Measurements from ENCODE around the gene XIRP2.
"Not testable (repeated sequence)": the region's sequence is repeated elsewhere in the genome, so short reads cannot be mapped to it uniquely, and the experiment has no call there.

XIRP2 gene

GRCh38 chr2:166969486-166969885, 81.2 kb downstream of the XIRP2 start:
- CTCF ChIA-PET: no interaction called here
- Mint-ChIP-seq H3K4me3 (no peak overlapping the region), H3K36me3 (no peaks in the 10 kb centered on the region), H3K9me3 (no peaks in the 10 kb centered on the region), H3K4me1 (no peaks in the 10 kb centered on the region), H3K27me3 (no peaks in the 10 kb centered on the region), H3K27ac (no peak overlapping the region)
- no peak for DNase-seq

- no peaks in the 10 kb centered on the region for H3K27me3 Mint-ChIP-seq
- no peak overlapping the region for H3K27ac Mint-ChIP-seq
- no peak overlapping the region for H3K4me3 Mint-ChIP-seq
- no peaks in the 10 kb centered on the region for H3K4me1 Mint-ChIP-seq
- DNase-seq: no peak
- H3K9me3 Mint-ChIP-seq: no peaks in the 10 kb centered on the region
- no peaks in the 10 kb centered on the region for H3K36me3 Mint-ChIP-seq
- CTCF ChIA-PET: no interaction called here
Observed at GRCh38 chr2:166972002-166972401, 83.7 kb downstream of the XIRP2 start.

- no peak overlapping the region for H3K4me3 Mint-ChIP-seq
- H3K36me3 Mint-ChIP-seq: no peaks in the 10 kb centered on the region
- CTCF ChIA-PET: no interaction called here
- no peak for DNase-seq
- no peak overlapping the region for H3K27ac Mint-ChIP-seq
- H3K27me3 Mint-ChIP-seq: no peaks in the 10 kb centered on the region
- H3K4me1 Mint-ChIP-seq: no peaks in the 10 kb centered on the region
- H3K9me3 Mint-ChIP-seq: no peaks in the 10 kb centered on the region
Observed at GRCh38 chr2:166972418-166972817, 84.1 kb downstream of the XIRP2 start.

- Mint-ChIP-seq H3K4me3 (no peak overlapping the region), H3K27me3 (no peaks in the 10 kb centered on the region), H3K9me3 (no peaks in the 10 kb centered on the region), H3K36me3 (no peaks in the 10 kb centered on the region), H3K4me1 (no peaks in the 10 kb centered on the region), H3K27ac (no peak overlapping the region)
- CTCF ChIA-PET: no interaction called here
- no peak for DNase-seq
Observed at GRCh38 chr2:166984188-166984587, 95.9 kb downstream of the XIRP2 start.

- CTCF ChIA-PET: no interaction called here
- H3K9me3 Mint-ChIP-seq: no peaks in the 10 kb centered on the region
- H3K4me1 Mint-ChIP-seq: no peaks in the 10 kb centered on the region
Observed at GRCh38 chr2:166984797-166985196, 96.5 kb downstream of the XIRP2 start.

GRCh38 chr2:166994588-166995336, 106.5 kb downstream of the XIRP2 start:
- Mint-ChIP-seq H3K4me3 (no peak overlapping the region), H3K27ac (no peak overlapping the region), H3K36me3 (no peaks in the 10 kb centered on the region), H3K27me3 (no peaks in the 10 kb centered on the region), H3K9me3 (no peaks in the 10 kb centered on the region), H3K4me1 (no peaks in the 10 kb centered on the region)
- CTCF ChIA-PET: no interaction called here
- DNase-seq: no peak

More at GRCh38 chr2:166984797-166985196, 96.5 kb downstream of the XIRP2 start:
- H3K36me3 Mint-ChIP-seq: no peaks in the 10 kb centered on the region
- H3K27ac Mint-ChIP-seq: no peak overlapping the region
- DNase-seq: no peak
- no peaks in the 10 kb centered on the region for H3K27me3 Mint-ChIP-seq
- H3K4me3 Mint-ChIP-seq: no peak overlapping the region

GRCh38 chr2:166996465-166996864, 108.2 kb downstream of the XIRP2 start:
- Mint-ChIP-seq H3K36me3 (no peaks in the 10 kb centered on the region), H3K27me3 (no peaks in the 10 kb centered on the region), H3K9me3 (no peaks in the 10 kb centered on the region)

GRCh38 chr2:167001165-167001564, 112.9 kb downstream of the XIRP2 start:
- H3K4me1 Mint-ChIP-seq: no peaks in the 10 kb centered on the region
- no peak for DNase-seq
- CTCF ChIA-PET: no interaction called here

More at GRCh38 chr2:166996465-166996864, 108.2 kb downstream of the XIRP2 start:
- no peak overlapping the region for H3K27ac Mint-ChIP-seq
- DNase-seq: no peak
- no peak overlapping the region for H3K4me3 Mint-ChIP-seq
- no peaks in the 10 kb centered on the region for H3K4me1 Mint-ChIP-seq
- CTCF ChIA-PET: no interaction called here

GRCh38 chr2:167005096-167005495, 116.8 kb downstream of the XIRP2 start:
- Mint-ChIP-seq H3K9me3 (no peaks in the 10 kb centered on the region), H3K4me1 (no peaks in the 10 kb centered on the region), H3K36me3 (no peaks in the 10 kb centered on the region), H3K4me3 (no peak overlapping the region), H3K27me3 (no peaks in the 10 kb centered on the region), H3K27ac (no peak overlapping the region)
- CTCF ChIA-PET: no interaction called here
- no peak for DNase-seq

More at GRCh38 chr2:167001165-167001564, 112.9 kb downstream of the XIRP2 start:
- Mint-ChIP-seq H3K27ac (no peak overlapping the region), H3K9me3 (no peaks in the 10 kb centered on the region), H3K27me3 (no peaks in the 10 kb centered on the region), H3K4me3 (no peak overlapping the region), H3K36me3 (no peaks in the 10 kb centered on the region)

GRCh38 chr2:167013227-167013626, 124.9 kb downstream of the XIRP2 start:
- Mint-ChIP-seq H3K4me1 (no peaks in the 10 kb centered on the region), H3K9me3 (no peaks in the 10 kb centered on the region), H3K27ac (no peak overlapping the region), H3K27me3 (no peaks in the 10 kb centered on the region), H3K36me3 (no peaks in the 10 kb centered on the region), H3K4me3 (no peak overlapping the region)
- DNase-seq: no peak
- CTCF ChIA-PET: no interaction called here

- DNase-seq: no peak
- CTCF ChIA-PET: no interaction called here
- no peak overlapping the region for H3K4me3 Mint-ChIP-seq
- H3K36me3 Mint-ChIP-seq: no peaks in the 10 kb centered on the region
- H3K27ac Mint-ChIP-seq: no peak overlapping the region
- H3K9me3 Mint-ChIP-seq: no peaks in the 10 kb centered on the region
- H3K27me3 Mint-ChIP-seq: no peaks in the 10 kb centered on the region
- no peaks in the 10 kb centered on the region for H3K4me1 Mint-ChIP-seq
Observed at GRCh38 chr2:167015806-167016205, 127.5 kb downstream of the XIRP2 start.

- CTCF ChIA-PET: no interaction called here
- H3K4me3 Mint-ChIP-seq: no peak overlapping the region
- no peaks in the 10 kb centered on the region for H3K9me3 Mint-ChIP-seq
- H3K36me3 Mint-ChIP-seq: no peaks in the 10 kb centered on the region
- no peaks in the 10 kb centered on the region for H3K4me1 Mint-ChIP-seq
- no peak for DNase-seq
- no peak overlapping the region for H3K27ac Mint-ChIP-seq
- no peaks in the 10 kb centered on the region for H3K27me3 Mint-ChIP-seq
Observed at GRCh38 chr2:167017021-167017420, 128.7 kb downstream of the XIRP2 start.

GRCh38 chr2:167018590-167018989, 130.3 kb downstream of the XIRP2 start:
- no peaks in the 10 kb centered on the region for H3K27me3 Mint-ChIP-seq
- H3K9me3 Mint-ChIP-seq: no peaks in the 10 kb centered on the region
- no peaks in the 10 kb centered on the region for H3K4me1 Mint-ChIP-seq
- no peak for DNase-seq
- no peak overlapping the region for H3K27ac Mint-ChIP-seq
- no peak overlapping the region for H3K4me3 Mint-ChIP-seq
- CTCF ChIA-PET: no interaction called here
- H3K36me3 Mint-ChIP-seq: no peaks in the 10 kb centered on the region

- no peak for DNase-seq
- Mint-ChIP-seq H3K4me3 (no peak overlapping the region), H3K36me3 (no peaks in the 10 kb centered on the region), H3K4me1 (no peaks in the 10 kb centered on the region), H3K9me3 (peaks cover 17% of the 10 kb centered on the region), H3K27me3 (no peaks in the 10 kb centered on the region), H3K27ac (no peak overlapping the region)
- CTCF ChIA-PET: no interaction called here
Observed at GRCh38 chr2:167028503-167028902, 140.2 kb downstream of the XIRP2 start.

- DNase-seq, H3K27me3 Mint-ChIP-seq, H3K27ac Mint-ChIP-seq, H3K4me1 Mint-ChIP-seq, H3K4me3 Mint-ChIP-seq, H3K36me3 Mint-ChIP-seq, CTCF ChIA-PET: not testable (repeated sequence)
- peaks cover 28% of the 10 kb centered on the region for H3K9me3 Mint-ChIP-seq
Observed at GRCh38 chr2:167034976-167035375, 146.7 kb downstream of the XIRP2 start.

- CTCF ChIA-PET: no interaction called here
Observed at GRCh38 chr2:167048829-167049228, 160.5 kb downstream of the XIRP2 start.

More at GRCh38 chr2:167048829-167049228, 160.5 kb downstream of the XIRP2 start:
- H3K27me3 Mint-ChIP-seq: no peaks in the 10 kb centered on the region
- H3K4me3 Mint-ChIP-seq: no peak overlapping the region
- H3K27ac Mint-ChIP-seq: no peak overlapping the region
- H3K36me3 Mint-ChIP-seq: no peaks in the 10 kb centered on the region
- H3K9me3 Mint-ChIP-seq: no peaks in the 10 kb centered on the region
- no peak for DNase-seq
- no peaks in the 10 kb centered on the region for H3K4me1 Mint-ChIP-seq

Data from activated naive CD4-positive, alpha-beta T cell treated with anti-CD3 and anti-CD28 coated beads, Interleukin-2, amount 10 ng/mL, durations not matched to agents 7 days and 5 days (primary cell).